ENCODE results near the gene HS3ST5.

HS3ST5 gene, protein sequence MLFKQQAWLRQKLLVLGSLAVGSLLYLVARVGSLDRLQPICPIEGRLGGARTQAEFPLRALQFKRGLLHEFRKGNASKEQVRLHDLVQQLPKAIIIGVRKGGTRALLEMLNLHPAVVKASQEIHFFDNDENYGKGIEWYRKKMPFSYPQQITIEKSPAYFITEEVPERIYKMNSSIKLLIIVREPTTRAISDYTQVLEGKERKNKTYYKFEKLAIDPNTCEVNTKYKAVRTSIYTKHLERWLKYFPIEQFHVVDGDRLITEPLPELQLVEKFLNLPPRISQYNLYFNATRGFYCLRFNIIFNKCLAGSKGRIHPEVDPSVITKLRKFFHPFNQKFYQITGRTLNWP

DNA sequence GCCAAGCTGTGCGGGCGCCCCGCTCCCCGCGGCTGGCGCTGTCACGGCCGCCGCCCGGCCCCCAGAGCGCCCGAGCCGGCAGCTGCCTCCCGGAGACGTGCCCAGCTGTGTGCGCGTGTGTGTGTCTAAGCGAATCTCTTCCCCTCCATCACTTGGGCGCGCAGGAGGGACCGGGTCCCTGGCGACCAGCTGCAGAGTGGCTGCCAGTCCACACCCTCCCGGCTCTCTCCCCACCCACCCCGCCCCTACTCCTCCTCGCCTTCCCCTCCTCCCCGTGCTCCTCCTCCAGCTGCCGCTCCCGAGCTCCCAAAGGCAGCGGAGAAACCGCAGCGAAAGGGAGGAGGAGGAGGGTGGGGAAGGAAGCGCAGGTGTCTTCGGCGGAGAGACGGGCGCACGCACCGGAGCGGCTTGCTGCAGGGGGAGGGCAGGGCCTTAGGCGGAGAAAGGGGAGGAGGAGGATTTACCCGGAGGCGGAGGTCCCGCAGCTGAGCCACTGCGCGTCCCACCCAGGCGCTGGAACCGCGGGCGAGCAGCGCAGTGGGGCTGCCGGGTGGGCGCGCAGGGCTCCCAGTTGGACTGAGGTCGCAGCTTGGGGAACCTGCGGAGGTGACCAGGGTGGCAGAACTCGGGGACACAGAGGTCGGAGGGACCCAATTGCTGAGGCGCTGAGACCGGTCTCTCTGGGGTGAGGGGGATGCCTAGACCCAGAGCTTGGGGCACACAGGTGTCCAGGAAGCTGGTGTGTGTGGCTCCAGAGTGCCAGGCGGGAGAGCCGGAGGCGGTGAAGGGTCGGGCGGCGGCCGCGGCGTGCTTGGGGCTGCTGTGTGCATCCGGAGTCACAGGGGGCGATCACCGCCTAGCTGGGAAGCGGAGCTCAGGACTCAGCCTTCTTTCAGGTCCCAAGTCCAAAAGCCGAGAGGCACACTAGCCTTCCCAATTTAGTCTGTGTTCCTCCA is at the start of gene HS3ST5:
HS3ST5 (minus strand) TSS at position 198 of the 956 bp plus-strand sequence. CDS start 280,178 bp downstream, outside the sequence.
- TF ChIP-seq POLR2A (IDR thresholded peaks at IDR 0.05; ENCODE audit: low read depth, low read length) = no peak
- no peak for FAIRE-seq
- DNase-seq (ENCODE audit: insufficient read length, low spot score) = peak; percentile 26

- no peak for FAIRE-seq
- no peak for TF ChIP-seq POLR2A (IDR thresholded peaks at IDR 0.05; ENCODE audit: low read depth, low read length)
- DNase-seq (ENCODE audit: insufficient read length, low spot score) = no peak
Measured at GRCh38 chr6:114390176-114390575, 47.4 kb upstream of the HS3ST5 start.

- TF ChIP-seq POLR2A (IDR thresholded peaks at IDR 0.05; ENCODE audit: low read depth, low read length) = no peak
- FAIRE-seq (no peak), DNase-seq (ENCODE audit: insufficient read length, low spot score) (no peak)
Measured at GRCh38 chr6:114389111-114389510, 46.3 kb upstream of the HS3ST5 start.

DNA sequence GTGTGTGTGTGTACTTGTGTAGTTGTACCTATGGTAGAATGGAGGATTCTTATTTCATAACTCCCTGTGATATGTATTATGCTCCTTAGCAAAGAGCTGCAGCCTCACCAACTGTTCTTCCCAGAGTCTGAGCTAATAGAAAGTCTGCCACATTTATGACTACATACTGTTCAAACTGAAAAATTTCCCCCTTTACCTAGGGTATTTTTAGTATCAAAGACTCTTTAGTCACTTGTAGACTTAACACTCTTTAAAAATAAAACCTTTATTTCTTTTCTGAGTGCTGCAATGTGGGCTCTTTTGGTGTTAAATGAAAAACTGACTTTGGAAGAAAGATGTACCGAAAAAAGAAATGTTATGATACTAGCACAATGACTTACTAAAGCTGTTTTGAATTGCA is 39.6 kb upstream of the HS3ST5 start:
- TF ChIP-seq POLR2A (IDR thresholded peaks at IDR 0.05; ENCODE audit: low read depth, low read length) = no peak
- no peak for FAIRE-seq
- no peak for DNase-seq (ENCODE audit: insufficient read length, low spot score)

- DNase-seq (ENCODE audit: insufficient read length, low spot score) (no peak), FAIRE-seq (no peak)
- TF ChIP-seq POLR2A (IDR thresholded peaks at IDR 0.05; ENCODE audit: low read depth, low read length) = no peak
Measured at GRCh38 chr6:114377881-114378280, 35.1 kb upstream of the HS3ST5 start.

- no peak for FAIRE-seq
Measured at GRCh38 chr6:114376611-114377175, 33.9 kb upstream of the HS3ST5 start.

DNA sequence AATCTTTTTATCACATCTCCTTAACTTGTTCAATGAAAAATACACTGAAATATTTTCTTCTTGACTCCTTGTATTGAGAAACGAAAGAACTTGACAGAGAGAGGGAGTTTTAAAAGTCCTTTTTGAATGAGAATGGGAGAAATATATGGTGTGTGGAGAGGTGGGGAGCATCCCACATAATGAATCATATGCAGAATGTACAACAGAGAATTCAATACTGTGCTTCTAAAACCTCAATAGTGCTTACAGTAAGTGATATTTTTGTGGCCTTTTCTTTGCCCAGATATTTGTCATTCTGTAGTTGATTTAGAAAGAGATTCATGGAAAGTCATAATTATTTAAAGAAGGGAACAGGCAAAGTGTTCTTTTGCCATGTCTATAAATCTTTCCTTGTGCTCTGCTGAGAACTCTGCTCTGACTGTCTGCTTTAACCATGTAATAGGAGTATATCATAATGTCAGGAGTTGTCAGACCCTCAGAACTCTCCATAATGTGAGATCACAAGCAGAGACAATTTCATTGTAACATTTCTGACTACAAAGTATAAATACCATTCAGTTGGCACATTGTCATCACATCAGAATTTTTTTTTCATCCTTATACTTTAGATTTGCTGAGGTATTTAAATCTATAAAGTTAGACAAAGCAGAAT is 32.8 kb upstream of the HS3ST5 start:
- no peak for DNase-seq (ENCODE audit: insufficient read length, low spot score)
- TF ChIP-seq POLR2A (IDR thresholded peaks at IDR 0.05; ENCODE audit: low read depth, low read length) = no peak
- FAIRE-seq = no peak

More at GRCh38 chr6:114376611-114377175, 33.9 kb upstream of the HS3ST5 start:
- DNase-seq (ENCODE audit: insufficient read length, low spot score) = no peak
- TF ChIP-seq POLR2A (IDR thresholded peaks at IDR 0.05; ENCODE audit: low read depth, low read length) = no peak

DNA sequence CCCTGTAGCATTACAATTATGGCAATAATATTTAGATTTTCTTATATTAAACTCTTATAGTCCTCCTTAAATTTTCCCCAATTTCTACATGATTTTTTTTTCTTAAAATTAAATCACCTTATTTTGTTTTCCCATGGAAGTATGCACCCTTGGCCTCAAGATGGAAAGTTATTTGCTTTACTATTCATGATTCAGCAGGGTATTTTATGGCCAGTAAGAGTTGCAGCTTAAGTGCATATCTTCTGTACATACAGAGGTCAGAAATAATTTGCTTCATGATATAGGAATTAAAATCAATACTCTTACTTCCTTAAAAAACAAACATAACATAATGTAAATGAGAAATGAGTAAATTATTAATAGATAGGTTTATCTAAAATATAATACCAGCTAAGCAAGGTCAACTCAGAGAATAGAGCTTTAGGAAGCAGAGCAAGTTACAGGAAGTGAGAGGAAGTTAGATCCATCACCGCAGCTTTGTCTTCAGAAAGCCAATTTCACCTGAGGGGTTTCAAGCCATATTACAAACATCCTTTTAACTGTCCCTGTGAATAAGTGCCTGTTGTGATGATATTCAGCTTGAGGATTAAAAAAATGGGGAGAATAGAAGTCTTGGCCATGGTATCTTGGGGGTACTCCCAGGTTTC is 24.6 kb upstream of the HS3ST5 start:
- DNase-seq (ENCODE audit: insufficient read length, low spot score) = no peak
- FAIRE-seq = no peak
- no peak for TF ChIP-seq POLR2A (IDR thresholded peaks at IDR 0.05; ENCODE audit: low read depth, low read length)

- DNase-seq (ENCODE audit: insufficient read length, low spot score) = no peak
- TF ChIP-seq POLR2A (IDR thresholded peaks at IDR 0.05; ENCODE audit: low read depth, low read length) = no peak
- no peak for FAIRE-seq
Measured at GRCh38 chr6:114366899-114367298, 24.1 kb upstream of the HS3ST5 start.

GRCh38 chr6:114364301-114364700 is 21.5 kb upstream of the HS3ST5 start:
- TF ChIP-seq POLR2A (IDR thresholded peaks at IDR 0.05; ENCODE audit: low read depth, low read length) = no peak
- FAIRE-seq (no peak), DNase-seq (ENCODE audit: insufficient read length, low spot score) (no peak)

- no peak for FAIRE-seq
- no peak for DNase-seq (ENCODE audit: insufficient read length, low spot score)
- TF ChIP-seq POLR2A (IDR thresholded peaks at IDR 0.05; ENCODE audit: low read depth, low read length) = no peak
Measured at GRCh38 chr6:114362957-114363356, 20.1 kb upstream of the HS3ST5 start.

- FAIRE-seq = no peak
- no peak for DNase-seq (ENCODE audit: insufficient read length, low spot score)
- TF ChIP-seq POLR2A (IDR thresholded peaks at IDR 0.05; ENCODE audit: low read depth, low read length) = no peak
Measured at GRCh38 chr6:114362396-114362795, 19.6 kb upstream of the HS3ST5 start.

DNA sequence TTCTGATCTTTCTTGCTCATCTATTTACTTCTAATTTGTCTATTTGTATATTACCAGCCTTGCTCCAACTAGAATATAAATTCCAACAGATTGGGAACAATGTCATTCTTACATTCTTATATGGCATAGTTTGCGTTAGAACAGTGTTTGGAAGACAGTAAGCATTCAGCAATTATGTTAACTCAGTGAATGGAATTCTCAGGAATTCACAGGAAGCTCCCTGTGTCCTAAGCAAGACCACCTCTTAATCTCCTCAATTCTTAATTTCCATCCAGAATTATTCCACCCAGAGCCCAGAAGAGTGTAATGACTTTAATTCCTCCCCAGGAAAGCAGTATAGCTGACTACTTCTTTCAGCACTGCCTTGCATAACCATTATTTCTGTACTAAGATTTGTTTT is 18.2 kb upstream of the HS3ST5 start:
- FAIRE-seq (no peak), DNase-seq (ENCODE audit: insufficient read length, low spot score) (no peak)

More for the DNA sequence above, 18.2 kb upstream of the HS3ST5 start:
- no peak for TF ChIP-seq POLR2A (IDR thresholded peaks at IDR 0.05; ENCODE audit: low read depth, low read length)
